NB4 (cell line): ENCODE measurements around the gene SDR42E1.

ENCODE experiments used
- CTCF ChIP-seq: IDR thresholded peaks from one replicate; pipeline ENCODE4 v1.5.1; 2012; ENCODE audit warnings: low read depth, low read length
- MAX ChIP-seq: IDR thresholded peaks from 2 replicates; pipeline ENCODE4 v1.6.1; 2011; ENCODE audit warnings: low read depth, low read length
- POLR2A ChIP-seq: IDR thresholded peaks from 2 replicates; pipeline ENCODE4 v1.6.1; 2011; ENCODE audit warnings: mild to moderate bottlenecking; ENCODE audit not compliant: insufficient read length; ENCODE audit errors: extremely low read depth

- TF ChIP-seq CTCF (no peak), POLR2A (no peak), MAX (no peak)
Observed at GRCh38 chr16:82047787-82048186, 36.5 kb upstream of the SDR42E1 start.
